Calu3 (cell line): ENCODE measurements around the gene RNF182. TPM values are rescaled to one million over a fixed set of nuclear protein-coding genes. Genes with fewer than 3 reads are reported as not detected.

Experiments used
- BruUV-seq: library from RNA; stranded (reverse); fragments of 400-500 nt; replicated peaks from 2 replicates; lab custom pipeline; 2021; lab: Mats Ljungman, UMichigan
- CTCF ChIA-PET: fragments of 300-600 bp; sonication (Branson Sonifier 250); formaldehyde crosslinking; loops from one replicate; lab custom pipeline; 2022; ENCODE audit warnings: antibody characterized with exemption; lab: Charles Lee
- DNase-seq: peaks from one replicate; pipeline ENCODE4 v3.0.0; 2022
- H3K27ac Mint-ChIP-seq: one replicate; pipeline ENCODE4 v1.8.0; 2022; ENCODE audit warnings: mixed read lengths; ENCODE audit not compliant: unreplicated experiment
- H3K27me3 Mint-ChIP-seq: one replicate; pipeline ENCODE4 v1.8.0; 2022; ENCODE audit warnings: mixed read lengths; ENCODE audit not compliant: unreplicated experiment
- H3K36me3 Mint-ChIP-seq: one replicate; pipeline ENCODE4 v1.8.0; 2022; ENCODE audit warnings: mild to moderate bottlenecking, moderate library complexity, mixed read lengths; ENCODE audit not compliant: insufficient read depth, unreplicated experiment
- H3K4me1 Mint-ChIP-seq: one replicate; pipeline ENCODE4 v1.8.0; 2022; ENCODE audit warnings: mild to moderate bottlenecking, low read depth, mixed read lengths; ENCODE audit not compliant: unreplicated experiment
- H3K4me3 Mint-ChIP-seq: one replicate; pipeline ENCODE4 v1.8.0; 2022; ENCODE audit warnings: mild to moderate bottlenecking, low read depth, moderate library complexity, mixed read lengths; ENCODE audit not compliant: unreplicated experiment
- H3K9me3 Mint-ChIP-seq: one replicate; pipeline ENCODE4 v1.8.0; 2022; ENCODE audit warnings: low read depth, mixed read lengths; ENCODE audit not compliant: unreplicated experiment
- CTCF ChIP-seq: fragments of 200-600 bp; IDR thresholded peaks from one replicate; pipeline ENCODE4 v1.8.0; 2022; ENCODE audit warnings: antibody characterized with exemption; ENCODE audit not compliant: unreplicated experiment
- intact Hi-C: fragments of 100-400 bp; cut with micrococcal nuclease; formaldehyde crosslinking; loops from one replicate; pipeline ENCODE4 v1.10.0; 2022; ENCODE audit not compliant: unreplicated experiment
- total RNA-seq: library from RNA; stranded (reverse); gene quantifications from 2 replicates; pipeline ENCODE4 v1.2.3, GENCODE V29; 2022

RNF182 gene
- total RNA-seq, 1 experiment from 2014 or later: 1.1 TPM

- no peak for DNase-seq
- H3K36me3 Mint-ChIP-seq: peaks cover 10% of the 10 kb centered on the region
- peaks cover 30% of the 10 kb centered on the region for H3K27me3 Mint-ChIP-seq
- H3K9me3 Mint-ChIP-seq: peaks cover 3% of the 10 kb centered on the region
- BruUV-seq: no TSS peak
- CTCF ChIA-PET: interaction anchor here (0.6 to 1.1 kb wide), 2 partner anchors 10 to 14 kb away, joined by 3 to 5 read pairs; no protein-coding TSS in a partner anchor
- intact Hi-C loops: no loop called here
- H3K27ac Mint-ChIP-seq: no peak overlapping the region
- TF ChIP-seq CTCF: no peak
- H3K4me3 Mint-ChIP-seq: no peak overlapping the region
- H3K4me1 Mint-ChIP-seq: peaks cover 6% of the 10 kb centered on the region
Observed at GRCh38 chr6:13922750-13923149, 2.0 kb upstream of the RNF182 start.

- Mint-ChIP-seq H3K36me3 (peaks cover 10% of the 10 kb centered on the region), H3K27ac (no peak overlapping the region), H3K9me3 (no peaks in the 10 kb centered on the region), H3K4me1 (peaks cover 6% of the 10 kb centered on the region), H3K27me3 (peaks cover 24% of the 10 kb centered on the region), H3K4me3 (peak overlapping the region; percentile 69)
- no TSS peak for BruUV-seq
- DNase-seq: no peak
- no peak for TF ChIP-seq CTCF
- intact Hi-C loops: no loop called here
- CTCF ChIA-PET: interaction anchor here (0.7 to 1.1 kb wide), 3 partner anchors 11 to 93 kb away, joined by 3 read pairs; no protein-coding TSS in a partner anchor
Observed at GRCh38 chr6:13923527-13924145, 1.1 kb upstream of the RNF182 start.

- BruUV-seq: no TSS peak
- no peak for DNase-seq
- TF ChIP-seq CTCF: no peak
- CTCF ChIA-PET: interaction anchor here (0.6 to 0.8 kb wide), 3 partner anchors 73 to 122 kb away, joined by 3 to 5 read pairs (median 3); no protein-coding TSS in a partner anchor
- Mint-ChIP-seq H3K4me3 (peak overlapping the region; percentile 69), H3K36me3 (peaks cover 10% of the 10 kb centered on the region), H3K4me1 (peaks cover 6% of the 10 kb centered on the region), H3K27me3 (peaks cover 24% of the 10 kb centered on the region), H3K9me3 (no peaks in the 10 kb centered on the region), H3K27ac (no peak overlapping the region)
- intact Hi-C loops: no loop called here
Observed at GRCh38 chr6:13924146-13924948, 405 bp upstream of the RNF182 start.

GRCh38 chr6:13926378-13926777, 1.6 kb downstream of the RNF182 start:
- Mint-ChIP-seq H3K36me3 (peaks cover 10% of the 10 kb centered on the region), H3K4me3 (no peak overlapping the region), H3K9me3 (no peaks in the 10 kb centered on the region), H3K27me3 (peaks cover 24% of the 10 kb centered on the region), H3K4me1 (peaks cover 6% of the 10 kb centered on the region), H3K27ac (no peak overlapping the region)
- intact Hi-C loops: no loop called here
- CTCF ChIA-PET: no interaction called here
- no TSS peak for BruUV-seq
- no peak for DNase-seq
- no peak for TF ChIP-seq CTCF
